ENCODE measurements around the gene SLFN13.
"Not testable (repeated sequence)": the region's sequence is repeated elsewhere in the genome, so short reads cannot be mapped to it uniquely, and the experiment has no call there.

DNA sequence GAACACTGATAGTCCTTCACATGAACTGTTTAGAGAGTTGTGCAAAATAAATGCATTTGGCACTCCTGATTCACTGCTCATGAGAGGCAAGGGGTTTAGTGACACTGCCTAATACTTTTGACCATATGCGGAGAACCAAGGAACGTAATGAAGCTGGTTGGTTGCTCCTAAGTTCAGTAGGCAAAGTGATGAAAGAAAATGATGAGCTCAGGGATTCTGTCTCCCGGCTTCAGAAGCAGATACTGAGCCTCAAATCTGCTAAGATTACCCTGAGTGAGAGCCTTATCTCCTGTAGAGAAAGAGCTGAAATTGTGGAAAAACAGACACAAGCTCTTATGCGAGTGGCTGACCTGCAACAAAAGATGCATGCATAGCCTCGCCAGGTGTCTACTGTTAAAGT lies 5.5 kb upstream of the SLFN13 start:
- TF ChIP-seq, protein P1, sequence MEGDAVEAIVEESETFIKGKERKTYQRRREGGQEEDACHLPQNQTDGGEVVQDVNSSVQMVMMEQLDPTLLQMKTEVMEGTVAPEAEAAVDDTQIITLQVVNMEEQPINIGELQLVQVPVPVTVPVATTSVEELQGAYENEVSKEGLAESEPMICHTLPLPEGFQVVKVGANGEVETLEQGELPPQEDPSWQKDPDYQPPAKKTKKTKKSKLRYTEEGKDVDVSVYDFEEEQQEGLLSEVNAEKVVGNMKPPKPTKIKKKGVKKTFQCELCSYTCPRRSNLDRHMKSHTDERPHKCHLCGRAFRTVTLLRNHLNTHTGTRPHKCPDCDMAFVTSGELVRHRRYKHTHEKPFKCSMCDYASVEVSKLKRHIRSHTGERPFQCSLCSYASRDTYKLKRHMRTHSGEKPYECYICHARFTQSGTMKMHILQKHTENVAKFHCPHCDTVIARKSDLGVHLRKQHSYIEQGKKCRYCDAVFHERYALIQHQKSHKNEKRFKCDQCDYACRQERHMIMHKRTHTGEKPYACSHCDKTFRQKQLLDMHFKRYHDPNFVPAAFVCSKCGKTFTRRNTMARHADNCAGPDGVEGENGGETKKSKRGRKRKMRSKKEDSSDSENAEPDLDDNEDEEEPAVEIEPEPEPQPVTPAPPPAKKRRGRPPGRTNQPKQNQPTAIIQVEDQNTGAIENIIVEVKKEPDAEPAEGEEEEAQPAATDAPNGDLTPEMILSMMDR (conservative IDR thresholded peaks at IDR 0.05): not testable (repeated sequence)
- not testable (repeated sequence) for TF ChIP-seq ZFX (IDR thresholded peaks at IDR 0.05)
